GM12892 (cell line): ENCODE results near the gene GPC5.

Experiments
- DNase-seq: peaks from one replicate; pipeline ENCODE4 v3.0.0; 2011; ENCODE audit not compliant: insufficient read length
- FAIRE-seq: peaks from 2 replicates; lab custom pipeline; 2011; peaks lifted over from hg19 to GRCh38; lab: Jason Lieb, UNC
- POLR2A ChIP-seq: IDR thresholded peaks from 2 replicates; pipeline ENCODE4 v1.6.1; 2011; ENCODE audit warnings: low read depth, low read length, control low read depth
- POLR2AphosphoS5 ChIP-seq: IDR thresholded peaks from 2 replicates; pipeline ENCODE4 v1.6.1; 2011; ENCODE audit warnings: low read depth, low read length, control low read depth
- TAF1 ChIP-seq: IDR thresholded peaks from 2 replicates; pipeline ENCODE4 v1.6.1; 2011; ENCODE audit warnings: low read depth, mild to moderate bottlenecking, control low read depth, low read length, borderline replicate concordance

The GPC5 gene

DNA sequence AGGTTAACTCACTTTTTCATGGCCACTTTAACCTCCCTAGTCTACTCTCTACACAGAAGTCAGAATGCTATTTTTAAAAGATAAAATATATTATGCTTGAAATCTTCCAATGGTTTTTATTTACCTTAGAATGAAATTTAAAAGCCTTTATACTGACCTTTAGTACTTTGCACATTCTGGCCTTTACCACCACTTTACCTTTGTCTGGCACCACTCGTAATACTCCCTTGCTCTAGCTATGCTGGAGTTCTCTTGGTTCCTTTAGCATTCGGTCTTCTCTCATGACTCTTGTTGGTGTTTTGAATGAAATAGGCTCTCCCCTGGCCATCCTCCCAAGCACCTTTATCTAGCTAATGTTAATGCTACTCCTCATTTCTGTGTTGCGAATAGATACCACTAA lies 310.8 kb downstream of the GPC5 start:
- no peak for DNase-seq
- FAIRE-seq: no peak
- TF ChIP-seq POLR2AphosphoS5: no peak
- TF ChIP-seq POLR2A: no peak
- TF ChIP-seq TAF1: no peak

GRCh38 chr13:91710733-91711132 lies 312.3 kb downstream of the GPC5 start:
- FAIRE-seq (no peak), DNase-seq (no peak)
- TF ChIP-seq POLR2A: no peak
- TF ChIP-seq POLR2AphosphoS5: no peak
- no peak for TF ChIP-seq TAF1

- DNase-seq: no peak
- TF ChIP-seq TAF1: no peak
- no peak for TF ChIP-seq POLR2AphosphoS5
- no peak for TF ChIP-seq POLR2A
- no peak for FAIRE-seq
Observed at GRCh38 chr13:91714855-91715254, 316.4 kb downstream of the GPC5 start.

- FAIRE-seq (peak; percentile 21), DNase-seq (no peak)
- TF ChIP-seq POLR2AphosphoS5 (no peak), TAF1 (no peak), POLR2A (no peak)
Observed at GRCh38 chr13:91716436-91717065, 318.1 kb downstream of the GPC5 start.

DNA sequence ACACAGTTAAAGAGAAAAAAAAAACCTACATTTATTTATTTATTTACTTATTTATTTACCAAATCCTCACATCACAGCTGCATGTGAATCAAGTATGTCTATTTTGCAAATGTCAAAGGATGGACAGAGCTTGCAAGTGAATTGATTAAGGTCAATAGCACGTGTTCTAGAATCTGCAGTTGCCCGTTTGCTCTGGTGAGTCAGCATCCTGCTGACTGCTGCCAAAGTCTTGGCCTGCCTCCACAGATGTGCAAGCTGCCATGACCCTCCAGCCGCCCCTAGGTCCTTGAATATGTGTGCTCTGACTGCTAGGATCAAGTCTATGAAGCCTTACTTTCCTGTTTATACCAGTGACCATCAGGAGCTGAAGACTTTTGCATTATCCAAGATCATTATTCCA lies 320.6 kb downstream of the GPC5 start:
- no peak for DNase-seq
- TF ChIP-seq TAF1: no peak
- TF ChIP-seq POLR2AphosphoS5: no peak
- no peak for TF ChIP-seq POLR2A
- FAIRE-seq: no peak

- FAIRE-seq (no peak), DNase-seq (no peak)
- TF ChIP-seq POLR2AphosphoS5: no peak
- TF ChIP-seq POLR2A: no peak
- no peak for TF ChIP-seq TAF1
Observed at GRCh38 chr13:91721413-91721812, 323.0 kb downstream of the GPC5 start.

DNA sequence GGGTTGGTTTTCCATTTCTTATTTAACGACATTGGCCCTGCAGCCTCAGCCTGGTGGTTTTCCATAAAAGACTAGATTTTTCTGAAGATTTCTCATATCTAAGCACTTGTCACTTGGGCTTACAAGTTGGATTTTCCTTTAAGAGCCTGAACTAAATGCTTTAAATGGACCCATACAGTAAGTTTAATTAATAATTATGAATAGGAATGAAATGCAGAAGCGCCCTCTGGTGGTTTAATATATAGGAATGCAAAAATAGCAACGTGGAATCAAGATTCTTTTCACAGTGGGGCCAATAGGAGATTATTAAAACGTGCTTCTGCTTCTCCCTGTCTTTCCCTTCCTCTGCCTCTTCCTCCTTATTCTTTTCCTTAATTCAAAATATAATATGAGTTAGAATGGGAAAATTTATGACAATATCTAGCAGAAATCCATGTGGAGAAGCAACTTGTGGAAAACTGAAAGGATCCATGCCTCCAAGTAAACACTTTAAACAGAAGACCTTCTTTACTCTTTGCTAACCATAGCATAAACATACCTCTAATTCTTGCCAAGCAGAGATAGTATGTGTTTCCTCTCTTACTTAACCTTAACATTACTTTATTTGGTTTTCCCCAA lies 324.0 kb downstream of the GPC5 start:
- DNase-seq (no peak), FAIRE-seq (no peak)
- TF ChIP-seq TAF1: no peak
- TF ChIP-seq POLR2AphosphoS5: no peak
- TF ChIP-seq POLR2A: no peak

- FAIRE-seq: no peak
- no peak for DNase-seq
- no peak for TF ChIP-seq POLR2AphosphoS5
- no peak for TF ChIP-seq TAF1
Observed at GRCh38 chr13:91724591-91724990, 326.2 kb downstream of the GPC5 start.

- TF ChIP-seq POLR2A (no peak), POLR2AphosphoS5 (no peak), TAF1 (no peak)
- FAIRE-seq (no peak), DNase-seq (no peak)
Observed at GRCh38 chr13:91725646-91726045, 327.2 kb downstream of the GPC5 start.

DNA sequence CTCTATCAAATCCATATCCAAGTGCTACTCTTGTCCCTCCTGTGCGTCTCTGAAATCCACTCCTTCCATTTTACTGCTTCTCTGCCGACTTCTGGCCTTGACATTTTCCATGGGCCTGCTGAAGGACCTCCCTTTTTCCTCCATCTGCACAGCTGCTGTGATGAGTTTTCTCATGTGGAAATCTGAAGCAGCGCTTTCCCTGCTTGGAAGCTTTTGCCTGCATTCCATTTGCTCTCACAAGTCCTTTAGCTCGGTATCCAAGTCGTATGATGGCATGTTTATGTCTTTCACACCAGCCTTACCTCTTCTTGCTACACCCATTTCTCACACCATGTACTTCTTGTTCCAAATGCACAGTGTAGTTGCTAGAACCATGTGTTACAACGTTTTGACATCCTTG lies 328.2 kb downstream of the GPC5 start:
- no peak for DNase-seq
- FAIRE-seq: no peak
- TF ChIP-seq TAF1 (no peak), POLR2A (no peak), POLR2AphosphoS5 (no peak)

- DNase-seq (no peak), FAIRE-seq (no peak)
- TF ChIP-seq POLR2A (no peak), TAF1 (no peak), POLR2AphosphoS5 (no peak)
Observed at GRCh38 chr13:91729859-91730258, 331.4 kb downstream of the GPC5 start.

- DNase-seq (no peak), FAIRE-seq (no peak)
- TF ChIP-seq POLR2AphosphoS5: no peak
- TF ChIP-seq POLR2A: no peak
- no peak for TF ChIP-seq TAF1
Observed at GRCh38 chr13:91739751-91740150, 341.3 kb downstream of the GPC5 start.

DNA sequence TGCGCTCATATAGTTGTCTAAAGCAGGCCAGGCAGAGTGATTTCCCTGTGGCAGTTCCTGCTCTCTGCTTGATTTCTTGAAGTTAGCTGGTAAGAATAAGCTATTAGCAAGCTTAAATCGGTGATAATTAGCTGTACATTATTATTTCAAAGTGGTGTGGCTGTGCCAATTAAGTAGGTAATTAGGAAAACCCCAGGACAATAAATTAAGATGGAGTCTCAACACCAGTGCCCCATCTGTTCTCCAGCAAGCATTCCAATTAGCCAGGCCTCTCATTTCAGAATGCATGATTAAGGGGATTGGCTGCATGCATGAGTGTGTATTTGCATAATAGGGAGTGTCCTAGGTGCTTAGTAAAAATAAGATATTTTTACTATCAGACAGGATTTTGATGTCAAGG lies 342.3 kb downstream of the GPC5 start:
- TF ChIP-seq POLR2A: no peak
- no peak for TF ChIP-seq POLR2AphosphoS5
- no peak for TF ChIP-seq TAF1
- FAIRE-seq (no peak), DNase-seq (no peak)
